GM13977 (cell line): Measurements from ENCODE around the gene ZSWIM6.

Source experiments
- DNase-seq: peaks from one replicate; pipeline ENCODE4 v3.0.0; 2012; ENCODE audit warnings: low spot score
- in situ Hi-C: fragments of 300-500 bp; cut with MboI; formaldehyde crosslinking; loops from one replicate; pipeline ENCODE4 v1.12.0; 2022; ENCODE audit warnings: low sequenced_read_pairs, low pct_unique_long_range_greater_than_20kb, mixed read lengths, inconsistent platforms; ENCODE audit not compliant: unreplicated experiment
- TF ChIP-seq, protein P1 (sequence below): IDR thresholded peaks from 2 replicates; pipeline ENCODE4 v1.5.1; 2012; ENCODE audit warnings: mild to moderate bottlenecking, control low read depth; ENCODE audit not compliant: insufficient read depth; ENCODE audit errors: extremely low read depth, missing control alignments

Gene ZSWIM6

DNA sequence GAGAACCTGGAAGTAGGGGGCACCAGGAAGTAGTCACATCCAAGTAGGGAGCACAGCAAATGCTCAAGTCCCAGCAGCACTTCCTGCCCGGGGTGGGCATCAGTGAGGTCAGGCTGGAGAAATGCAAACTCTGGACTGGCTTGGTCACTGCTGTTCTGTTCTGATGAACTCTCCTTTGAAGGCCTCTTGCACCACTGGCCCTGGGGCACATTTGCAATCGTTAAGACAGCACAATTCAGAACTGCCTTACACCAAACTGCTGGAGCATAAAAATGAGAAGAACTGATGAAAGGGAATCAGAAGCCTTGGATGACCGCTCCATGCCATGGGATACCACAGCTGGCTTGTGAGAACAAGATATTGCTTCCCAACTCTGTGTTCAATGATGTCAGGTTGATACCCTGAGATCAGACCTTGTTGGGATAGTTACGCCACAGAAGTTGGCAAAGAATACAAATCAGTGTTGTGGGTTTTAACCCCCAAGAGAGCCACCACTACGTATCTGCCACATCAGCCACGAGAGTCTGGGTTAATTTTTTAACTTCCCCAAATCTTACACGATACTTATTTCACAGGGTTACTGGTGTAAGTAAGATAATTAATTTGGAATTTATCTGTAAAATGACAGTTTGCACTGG lies 42.3 kb upstream of the ZSWIM6 start:
- DNase-seq = no peak
- in situ Hi-C loops = no loop called here
- TF ChIP-seq, protein P1, sequence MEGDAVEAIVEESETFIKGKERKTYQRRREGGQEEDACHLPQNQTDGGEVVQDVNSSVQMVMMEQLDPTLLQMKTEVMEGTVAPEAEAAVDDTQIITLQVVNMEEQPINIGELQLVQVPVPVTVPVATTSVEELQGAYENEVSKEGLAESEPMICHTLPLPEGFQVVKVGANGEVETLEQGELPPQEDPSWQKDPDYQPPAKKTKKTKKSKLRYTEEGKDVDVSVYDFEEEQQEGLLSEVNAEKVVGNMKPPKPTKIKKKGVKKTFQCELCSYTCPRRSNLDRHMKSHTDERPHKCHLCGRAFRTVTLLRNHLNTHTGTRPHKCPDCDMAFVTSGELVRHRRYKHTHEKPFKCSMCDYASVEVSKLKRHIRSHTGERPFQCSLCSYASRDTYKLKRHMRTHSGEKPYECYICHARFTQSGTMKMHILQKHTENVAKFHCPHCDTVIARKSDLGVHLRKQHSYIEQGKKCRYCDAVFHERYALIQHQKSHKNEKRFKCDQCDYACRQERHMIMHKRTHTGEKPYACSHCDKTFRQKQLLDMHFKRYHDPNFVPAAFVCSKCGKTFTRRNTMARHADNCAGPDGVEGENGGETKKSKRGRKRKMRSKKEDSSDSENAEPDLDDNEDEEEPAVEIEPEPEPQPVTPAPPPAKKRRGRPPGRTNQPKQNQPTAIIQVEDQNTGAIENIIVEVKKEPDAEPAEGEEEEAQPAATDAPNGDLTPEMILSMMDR = no peak

DNA sequence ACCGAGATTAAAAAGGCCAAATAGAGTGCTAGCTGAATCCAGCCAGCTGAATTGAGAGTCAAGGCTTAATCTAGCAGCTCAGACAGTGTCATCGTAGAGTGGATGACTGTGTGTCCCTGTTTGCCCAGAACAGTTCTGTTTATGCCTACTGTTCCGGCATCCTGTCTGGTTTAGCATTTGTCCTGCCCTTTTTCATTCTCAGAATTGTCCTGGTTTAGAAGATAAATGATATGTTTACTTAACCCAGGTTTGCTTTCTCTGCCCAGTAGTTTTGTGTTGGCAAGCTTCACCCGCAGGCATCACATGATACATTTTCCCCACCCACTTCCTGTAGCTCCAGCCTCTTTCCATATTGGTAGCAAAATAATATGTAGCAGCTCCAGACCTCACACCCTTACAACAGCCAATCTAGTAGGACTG lies 41.3 kb upstream of the ZSWIM6 start:
- no peak for DNase-seq
- in situ Hi-C loops = no loop called here
- TF ChIP-seq, protein P1 = no peak

DNA sequence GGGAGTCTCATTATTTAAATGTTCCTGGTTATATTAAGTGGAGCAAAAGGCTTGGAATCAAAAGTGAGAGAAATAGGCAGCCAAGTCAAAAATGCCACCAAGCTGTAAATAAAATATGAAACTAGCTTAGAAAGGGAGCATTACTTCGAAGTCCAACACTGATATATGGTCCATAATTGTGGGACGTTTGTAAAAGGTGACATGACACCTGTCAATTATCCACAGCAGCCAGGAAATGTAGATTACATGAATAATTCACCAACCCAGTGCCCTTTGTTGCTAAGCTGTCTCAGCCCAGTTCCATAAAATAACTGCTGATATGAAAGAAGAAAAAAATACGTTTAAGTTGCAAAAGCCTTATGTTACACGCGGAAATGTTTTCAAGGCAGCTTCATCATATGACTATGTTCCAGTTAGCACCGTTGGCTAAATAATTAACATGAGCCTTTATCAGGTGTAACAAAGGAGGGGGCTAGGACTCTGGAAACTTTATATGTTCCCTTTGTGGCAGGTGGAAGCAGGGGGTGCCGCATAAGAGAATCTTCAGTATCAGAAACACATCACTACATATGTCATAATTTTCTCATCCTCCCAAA lies 39.9 kb upstream of the ZSWIM6 start:
- in situ Hi-C loops = no loop called here
- TF ChIP-seq, protein P1 = no peak
- DNase-seq = no peak

DNA sequence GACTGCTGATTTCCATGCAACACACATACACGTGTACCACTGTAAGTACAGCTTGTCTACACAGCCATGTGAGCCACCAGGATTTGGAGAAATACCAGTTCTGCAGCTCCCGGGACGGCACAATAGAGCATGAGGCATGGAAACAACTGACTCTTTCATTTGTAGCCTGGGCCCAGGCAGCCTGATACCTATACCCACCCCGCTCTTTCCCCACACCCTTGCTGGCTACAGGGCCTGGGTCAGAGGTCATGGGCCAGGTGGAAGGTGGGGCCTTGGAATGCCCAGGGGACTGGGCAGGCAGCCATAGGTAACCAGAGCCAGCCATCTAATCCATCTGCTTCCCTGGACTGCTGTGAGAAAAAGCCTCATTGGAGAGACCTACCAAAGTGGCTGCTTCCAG lies 39.0 kb upstream of the ZSWIM6 start:
- DNase-seq = no peak
- TF ChIP-seq, protein P1 = no peak
- in situ Hi-C loops = no loop called here

DNA sequence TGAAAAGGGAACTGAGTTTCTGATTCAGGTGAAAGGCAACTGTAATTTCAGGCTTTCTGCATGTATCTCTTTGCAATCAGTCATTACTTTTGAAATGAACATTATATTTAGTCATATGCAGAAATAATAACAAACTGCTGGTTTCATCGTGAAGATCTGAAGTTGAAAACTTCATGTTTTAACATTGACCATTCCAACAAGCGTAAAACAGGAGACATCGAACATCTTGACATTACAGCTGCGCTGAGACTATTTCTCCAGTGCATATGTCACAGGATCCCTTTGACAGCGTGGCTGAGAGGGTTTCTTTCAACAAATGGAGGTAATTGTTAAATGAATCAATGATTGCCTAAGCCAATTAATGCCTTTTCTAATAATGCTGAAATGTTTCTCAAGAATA lies 38.2 kb upstream of the ZSWIM6 start:
- TF ChIP-seq, protein P1 = no peak
- in situ Hi-C loops = no loop called here
- no peak for DNase-seq

DNA sequence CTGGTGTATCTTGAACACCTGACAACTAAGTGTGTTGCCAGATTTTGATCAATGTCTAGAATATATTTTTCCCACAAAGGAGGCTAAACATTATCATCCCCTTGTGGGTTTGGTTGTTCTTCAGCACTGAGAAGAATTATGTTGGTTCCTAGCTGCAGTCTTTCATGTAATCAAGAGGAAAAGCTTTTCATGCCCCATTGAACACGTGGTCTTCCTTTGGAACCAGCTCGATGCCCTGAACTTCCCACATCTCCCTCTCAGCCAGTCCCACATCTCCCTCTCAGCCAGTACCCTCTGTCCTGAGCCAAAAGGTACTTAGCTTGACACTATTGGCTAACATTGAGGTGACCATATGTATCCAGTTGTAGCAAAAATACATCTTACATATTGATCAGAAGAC lies 36.7 kb upstream of the ZSWIM6 start:
- TF ChIP-seq, protein P1 = no peak
- DNase-seq = no peak
- in situ Hi-C loops = no loop called here
